Measurements from ENCODE around the gene GLOD5. TPM values are rescaled to one million over a fixed set of nuclear protein-coding genes. Genes with fewer than 3 reads are reported as not detected.
"Not testable (repeated sequence)": the region's sequence is repeated elsewhere in the genome, so short reads cannot be mapped to it uniquely, and the experiment has no call there.

GLOD5 gene
- total RNA-seq, 2 donors from 2014 or later, result not detected

DNA sequence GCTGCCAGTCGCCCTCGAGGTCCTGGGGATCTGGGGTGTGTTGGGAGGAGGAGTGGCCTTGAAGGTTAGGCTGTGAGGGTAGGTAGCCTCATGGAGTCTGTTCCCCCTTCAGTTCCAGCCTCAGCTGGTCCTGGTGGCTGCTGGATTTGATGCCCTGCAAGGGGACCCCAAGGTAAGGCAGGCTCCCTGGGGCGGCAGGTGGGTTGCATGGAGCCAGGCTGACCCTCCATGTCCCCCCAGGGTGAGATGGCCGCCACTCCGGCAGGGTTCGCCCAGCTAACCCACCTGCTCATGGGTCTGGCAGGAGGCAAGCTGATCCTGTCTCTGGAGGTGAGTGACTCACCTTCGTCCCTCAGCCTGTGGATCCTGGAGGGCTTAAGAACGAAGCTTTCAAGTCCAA is 53.2 kb downstream of the GLOD5 start:
- Mint-ChIP-seq H3K36me3 (no peaks in the 10 kb centered on the region), H3K4me3 (no peak overlapping the region), H3K9me3 (no peaks in the 10 kb centered on the region), H3K4me1 (ENCODE audit: low read depth in 2 of 2) (peaks cover 0 to 3% of the 10 kb centered on the region in 2 donors), H3K27ac (no peak overlapping the region), H3K27me3 (peaks cover 0 to 2% of the 10 kb centered on the region in 2 donors)
- ATAC-seq, result no peak
- DNase-seq (ENCODE audit: low spot score), result peak; percentile 44

- H3K9me3 Mint-ChIP-seq, result no peaks in the 10 kb centered on the region
- DNase-seq (ENCODE audit: low spot score) (peak; percentile 58), ATAC-seq (no peak)
- H3K4me3 Mint-ChIP-seq, result no peak overlapping the region
- H3K36me3 Mint-ChIP-seq, result no peaks in the 10 kb centered on the region
- no peak overlapping the region for H3K27ac Mint-ChIP-seq
- peaks cover 0 to 3% of the 10 kb centered on the region in 2 donors for H3K4me1 Mint-ChIP-seq (ENCODE audit: low read depth in 2 of 2)
- peaks cover 0 to 2% of the 10 kb centered on the region in 2 donors for H3K27me3 Mint-ChIP-seq
These were observed 53.7 kb downstream of the GLOD5 start for GRCh38 chrX:48815266-48815665.

DNA sequence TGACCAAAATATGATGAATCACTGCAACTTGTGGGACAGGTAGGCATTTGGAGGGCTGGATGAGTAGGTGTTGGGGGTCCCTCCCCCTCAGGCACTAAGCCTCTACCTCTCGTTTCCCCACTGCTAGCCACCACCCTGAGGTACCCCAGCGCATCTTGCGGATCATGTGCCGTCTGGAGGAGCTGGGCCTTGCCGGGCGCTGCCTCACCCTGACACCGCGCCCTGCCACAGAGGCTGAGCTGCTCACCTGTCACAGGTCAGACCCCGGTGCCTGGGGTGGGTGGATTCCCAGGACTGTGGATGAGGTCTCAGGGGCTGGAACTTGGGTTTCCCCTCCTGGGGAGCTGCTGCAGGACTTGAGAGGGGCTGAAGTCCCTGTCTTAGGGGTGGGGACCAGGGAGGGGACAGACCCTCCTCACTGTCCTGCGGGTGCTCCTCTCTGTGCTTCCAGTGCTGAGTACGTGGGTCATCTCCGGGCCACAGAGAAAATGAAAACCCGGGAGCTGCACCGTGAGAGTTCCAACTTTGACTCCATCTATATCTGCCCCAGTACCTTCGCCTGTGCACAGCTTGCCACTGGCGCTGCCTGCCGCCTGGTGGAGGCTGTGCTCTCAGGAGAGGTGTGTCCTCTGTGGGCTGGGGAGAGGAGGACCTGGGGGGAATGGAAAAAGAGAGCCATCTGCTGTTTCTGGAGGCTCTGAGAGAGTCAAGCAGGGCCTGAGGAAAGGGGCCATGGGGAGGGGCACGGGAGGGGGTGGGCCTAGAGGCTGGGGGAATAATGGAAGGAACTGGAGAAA is 54.7 kb downstream of the GLOD5 start:
- Mint-ChIP-seq H3K4me1 (ENCODE audit: low read depth in 2 of 2) (peaks cover 0 to 3% of the 10 kb centered on the region in 2 donors), H3K27me3 (peaks cover 0 to 2% of the 10 kb centered on the region in 2 donors), H3K27ac (no peak overlapping the region), H3K36me3 (no peaks in the 10 kb centered on the region), H3K9me3 (no peaks in the 10 kb centered on the region), H3K4me3 (no peak overlapping the region)
- ATAC-seq (no peak), DNase-seq (ENCODE audit: low spot score) (peak; percentile 55)

GRCh38 chrX:48818098-48818497 is 56.6 kb downstream of the GLOD5 start:
- no peak for ATAC-seq
- Mint-ChIP-seq H3K27ac (no peak overlapping the region), H3K36me3 (no peaks in the 10 kb centered on the region), H3K27me3 (no peaks in the 10 kb centered on the region), H3K4me3 (no peak overlapping the region), H3K9me3 (no peaks in the 10 kb centered on the region), H3K4me1 (ENCODE audit: low read depth in 2 of 2) (peaks cover 0 to 3% of the 10 kb centered on the region in 2 donors)
- peak; percentile 49 for DNase-seq (ENCODE audit: low spot score)

GRCh38 chrX:48818866-48819265 is 57.3 kb downstream of the GLOD5 start:
- DNase-seq (ENCODE audit: low spot score) (peak; percentile 55), ATAC-seq (no peak)
- H3K4me1 Mint-ChIP-seq (ENCODE audit: low read depth in 2 of 2), result peaks cover 0 to 3% of the 10 kb centered on the region in 2 donors
- H3K27me3 Mint-ChIP-seq, result no peaks in the 10 kb centered on the region
- H3K4me3 Mint-ChIP-seq, result no peak overlapping the region
- H3K9me3 Mint-ChIP-seq, result no peaks in the 10 kb centered on the region
- no peaks in the 10 kb centered on the region for H3K36me3 Mint-ChIP-seq
- H3K27ac Mint-ChIP-seq, result no peak overlapping the region

DNA sequence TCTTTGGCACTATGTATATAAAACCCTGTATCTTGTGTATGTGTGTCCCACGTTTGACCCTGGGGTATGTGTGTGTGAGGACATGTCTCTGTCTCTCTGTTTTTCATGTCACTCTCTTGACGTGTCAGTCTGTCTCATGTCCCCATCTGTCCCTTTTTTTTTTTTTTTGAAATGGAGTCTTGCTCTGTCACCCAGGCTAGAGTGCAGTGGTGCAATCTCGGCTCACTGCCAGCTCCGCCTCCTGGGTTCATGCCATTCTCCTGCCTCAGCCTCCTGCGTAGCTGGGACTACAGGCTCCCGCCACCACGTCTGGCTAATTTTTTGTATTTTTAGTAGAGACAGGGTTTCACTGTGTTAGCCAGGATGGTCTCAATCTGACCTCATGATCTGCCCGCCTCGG is 57.8 kb downstream of the GLOD5 start:
- not testable (repeated sequence) for H3K36me3 Mint-ChIP-seq; ATAC-seq; H3K27ac Mint-ChIP-seq; H3K27me3 Mint-ChIP-seq; H3K9me3 Mint-ChIP-seq; H3K4me1 Mint-ChIP-seq (ENCODE audit: low read depth in 2 of 2); H3K4me3 Mint-ChIP-seq
- DNase-seq (ENCODE audit: low spot score), result peak; percentile 8

GRCh38 chrX:48823053-48823452 is 61.5 kb downstream of the GLOD5 start:
- Mint-ChIP-seq H3K4me3 (no peak overlapping the region), H3K27ac (no peak overlapping the region), H3K4me1 (ENCODE audit: low read depth in 2 of 2) (peaks cover 0 to 10% of the 10 kb centered on the region in 2 donors), H3K9me3 (no peaks in the 10 kb centered on the region), H3K36me3 (no peaks in the 10 kb centered on the region), H3K27me3 (peaks cover 0 to 7% of the 10 kb centered on the region in 2 donors)
- no peak for ATAC-seq
- DNase-seq (ENCODE audit: low spot score), result peak; percentile 56

Other genes starting within 250 kb of the GLOD5 start
- gene EBP, start 239.9 kb upstream of the GLOD5 start, total RNA-seq, result 100 to 1,000 TPM; 380 to 399 TPM
- 10 to 100 TPM; 31.8 to 37.0 TPM for gene TBC1D25, start 222.0 kb upstream of the GLOD5 start, total RNA-seq
- gene RBM3, start 187.3 kb upstream of the GLOD5 start, total RNA-seq, result 100 to 1,000 TPM; 329 to 362 TPM
- gene WDR13, start 164.3 kb upstream of the GLOD5 start, total RNA-seq, result 10 to 100 TPM; 39.7 to 64.7 TPM
- 100 to 1,000 TPM in 1 of 2 donors, 10 to 100 TPM in 1; 98.7 to 109 TPM for gene WAS, start 77.9 kb upstream of the GLOD5 start, total RNA-seq
- 10 to 100 TPM; 19.2 to 33.8 TPM for gene SUV39H1, start 65.0 kb upstream of the GLOD5 start, total RNA-seq
- under 1 TPM in 1 of 2 donors, not detected in 1; 0.73 TPM for gene GATA1, start 24.8 kb downstream of the GLOD5 start, total RNA-seq
- gene HDAC6, start 40.3 kb downstream of the GLOD5 start, total RNA-seq, result 10 to 100 TPM; 66.0 to 71.5 TPM
- not detected for gene ERAS, start 64.8 kb downstream of the GLOD5 start, total RNA-seq
- gene PCSK1N, start 73.9 kb downstream of the GLOD5 start, total RNA-seq, result under 1 TPM; 0.42 to 0.55 TPM
- 10 to 100 TPM; 64.0 to 64.6 TPM for gene TIMM17B, start 136.0 kb downstream of the GLOD5 start, total RNA-seq
- gene PQBP1, start 136.2 kb downstream of the GLOD5 start, total RNA-seq, result 10 to 100 TPM; 75.3 to 80.8 TPM
- 10 to 100 TPM; 25.5 to 26.9 TPM for gene SLC35A2, start 149.9 kb downstream of the GLOD5 start, total RNA-seq
- gene PIM2, start 157.3 kb downstream of the GLOD5 start, total RNA-seq, result 100 to 1,000 TPM; 291 to 478 TPM
- gene OTUD5, start 195.9 kb downstream of the GLOD5 start, total RNA-seq, result 10 to 100 TPM; 75.8 to 79.9 TPM
- 1 to 10 TPM; 3.3 to 6.2 TPM for gene KCND1, start 210.1 kb downstream of the GLOD5 start, total RNA-seq
- 100 to 1,000 TPM in 1 of 2 donors, 10 to 100 TPM in 1; 97.8 to 143 TPM for gene GRIPAP1, start 240.5 kb downstream of the GLOD5 start, total RNA-seq

Data from natural killer cell treated with Interleukin-12 subunit alpha and Interleukin-12 subunit beta and Interleukin-15 and Interleukin-18, amount 100 ng/mL, for 72 hours (primary cell).